ENCODE results near the gene MOB3A.

MOB3A gene

GRCh38 chr19:2070986-2071673 is 25.0 kb downstream of the MOB3A start:
- no peak overlapping the region for H3K9ac ChIP-seq

GRCh38 chr19:2070436-2070827 is 25.7 kb downstream of the MOB3A start:
- H3K27ac ChIP-seq: no peak overlapping the region

More at GRCh38 chr19:2070986-2071673, 25.0 kb downstream of the MOB3A start:
- TF ChIP-seq CTCF (IDR thresholded peaks at IDR 0.05): no peak
- H3K9me3 ChIP-seq (ENCODE audit: control insufficient read depth, low read length): no peaks in the 10 kb centered on the region
- H3K36me3 ChIP-seq (ENCODE audit: control insufficient read depth, insufficient read depth, low read length): no peaks in the 10 kb centered on the region
- no peaks in the 10 kb centered on the region for H3K27me3 ChIP-seq (ENCODE audit: control insufficient read depth, insufficient read depth, low read length)
- no peak overlapping the region for H3K4me2 ChIP-seq (ENCODE audit: low read length)
- no peak overlapping the region for H3K27ac ChIP-seq
- peaks cover 2% of the 10 kb centered on the region for H3K4me1 ChIP-seq
- no peak overlapping the region for H2AFZ ChIP-seq
- H3K79me2 ChIP-seq: no peaks in the 10 kb centered on the region
- no peak overlapping the region for H3K4me3 ChIP-seq (ENCODE audit: low read depth, low read length)

GRCh38 chr19:2064788-2065524 is 31.2 kb downstream of the MOB3A start:
- no peaks in the 10 kb centered on the region for H3K79me2 ChIP-seq
- no peak overlapping the region for H3K27ac ChIP-seq
- H3K27me3 ChIP-seq (ENCODE audit: control insufficient read depth, insufficient read depth, low read length): no peaks in the 10 kb centered on the region
- no peaks in the 10 kb centered on the region for H3K9me3 ChIP-seq (ENCODE audit: control insufficient read depth, low read length)
- H2AFZ ChIP-seq: no peak overlapping the region
- H3K4me2 ChIP-seq (ENCODE audit: low read length): no peak overlapping the region
- peaks cover 11% of the 10 kb centered on the region for H3K4me1 ChIP-seq
- H3K9ac ChIP-seq: no peak overlapping the region
- TF ChIP-seq CTCF (IDR thresholded peaks at IDR 0.05): no peak
- no peaks in the 10 kb centered on the region for H3K36me3 ChIP-seq (ENCODE audit: control insufficient read depth, insufficient read depth, low read length)
- no peak overlapping the region for H3K4me3 ChIP-seq (ENCODE audit: low read depth, low read length)

More at GRCh38 chr19:2070436-2070827, 25.7 kb downstream of the MOB3A start:
- H3K9me3 ChIP-seq (ENCODE audit: control insufficient read depth, low read length): no peaks in the 10 kb centered on the region
- H3K27me3 ChIP-seq (ENCODE audit: control insufficient read depth, insufficient read depth, low read length): no peaks in the 10 kb centered on the region
- H3K4me2 ChIP-seq (ENCODE audit: low read length): no peak overlapping the region
- no peak overlapping the region for H3K9ac ChIP-seq
- no peak for TF ChIP-seq CTCF (IDR thresholded peaks at IDR 0.05)
- no peak overlapping the region for H3K4me3 ChIP-seq (ENCODE audit: low read depth, low read length)
- peaks cover 2% of the 10 kb centered on the region for H3K4me1 ChIP-seq
- no peaks in the 10 kb centered on the region for H3K79me2 ChIP-seq
- H2AFZ ChIP-seq: no peak overlapping the region
- H3K36me3 ChIP-seq (ENCODE audit: control insufficient read depth, insufficient read depth, low read length): no peaks in the 10 kb centered on the region

GRCh38 chr19:2064395-2064787 is 31.7 kb downstream of the MOB3A start:
- Histone ChIP-seq H3K36me3 (ENCODE audit: control insufficient read depth, insufficient read depth, low read length) (no peaks in the 10 kb centered on the region), H3K79me2 (no peaks in the 10 kb centered on the region), H3K4me3 (ENCODE audit: low read depth, low read length) (no peak overlapping the region), H3K27me3 (ENCODE audit: control insufficient read depth, insufficient read depth, low read length) (no peaks in the 10 kb centered on the region), H3K4me2 (ENCODE audit: low read length) (no peak overlapping the region), H3K4me1 (peaks cover 13% of the 10 kb centered on the region), H3K9ac (no peak overlapping the region), H3K27ac (no peak overlapping the region), H3K9me3 (ENCODE audit: control insufficient read depth, low read length) (no peaks in the 10 kb centered on the region), H2AFZ (no peak overlapping the region)
- no peak for TF ChIP-seq CTCF (IDR thresholded peaks at IDR 0.05)

Data from parathyroid adenoma (tissue), 2 donors.